Activated naive CD4-positive, alpha-beta T cell treated with anti-CD3 and anti-CD28 coated beads for 36 hours (primary cell): ENCODE data around the gene CLTCL1. TPM values are rescaled to one million over a fixed set of nuclear protein-coding genes. Genes with fewer than 3 reads are reported as not detected.
"Not testable (repeated sequence)": the region's sequence is repeated elsewhere in the genome, so short reads cannot be mapped to it uniquely, and the experiment has no call there.

Source experiments
- CTCF ChIA-PET: fragments of 350-600 bp; sonication (Branson Sonifier 250); formaldehyde crosslinking; loops from one replicate; lab custom pipeline; 2021; ENCODE audit warnings: antibody characterized with exemption; lab: Charles Lee
- DNase-seq: peaks from one replicate; pipeline ENCODE4 v3.0.0-alpha.2; 2020
- H3K27ac Mint-ChIP-seq: one replicate; pipeline ENCODE4 v1.8.0; 2021; ENCODE audit warnings: mild to moderate bottlenecking, mixed read lengths
- H3K27me3 Mint-ChIP-seq: one replicate; pipeline ENCODE4 v1.8.0; 2021; ENCODE audit warnings: low read depth, mixed read lengths
- H3K36me3 Mint-ChIP-seq: one replicate; pipeline ENCODE4 v1.8.0; 2021; ENCODE audit warnings: low read depth, mixed read lengths
- H3K4me1 Mint-ChIP-seq: one replicate; pipeline ENCODE4 v1.8.0; 2021; ENCODE audit warnings: low read depth, mixed read lengths
- H3K4me3 Mint-ChIP-seq: one replicate; pipeline ENCODE4 v1.8.0; 2021; ENCODE audit warnings: mild to moderate bottlenecking, moderate library complexity, mixed read lengths
- H3K9me3 Mint-ChIP-seq: one replicate; pipeline ENCODE4 v1.8.0; 2021; ENCODE audit warnings: mixed read lengths
- intact Hi-C: fragments of 100-400 bp; cut with micrococcal nuclease; formaldehyde crosslinking; loops from one replicate; pipeline ENCODE4 v1.15.1; 2023
- total RNA-seq, 2 experiments: library from RNA; stranded (reverse); gene quantifications; one replicate each; pipeline ENCODE4 v1.2.3, GENCODE V29; 2021

Gene CLTCL1
- total RNA-seq, 2 experiments from 2014 or later = 0.57 to 1.0 TPM

DNA sequence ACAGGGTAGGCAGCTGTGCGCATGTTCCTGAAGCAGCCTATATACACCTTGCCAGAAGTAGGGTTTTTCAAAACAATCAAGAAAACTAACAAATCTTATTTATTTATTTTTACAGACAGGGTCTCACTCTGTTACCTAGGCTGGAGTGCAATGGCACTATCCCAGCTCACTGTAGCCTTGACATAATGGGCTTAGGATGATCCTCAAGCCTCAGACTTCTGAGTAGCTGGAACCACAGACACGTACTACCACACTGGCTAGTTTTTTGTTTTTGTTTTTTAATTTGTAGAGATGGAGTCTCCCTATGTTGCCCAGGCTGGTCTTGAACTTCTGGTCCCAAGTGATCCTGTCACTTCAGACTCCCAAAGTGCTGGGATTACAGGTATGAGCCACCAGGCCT, 25.7 kb downstream of the CLTCL1 start:
- peaks cover 12% of the 10 kb centered on the region for H3K9me3 Mint-ChIP-seq
- peaks cover 12% of the 10 kb centered on the region for H3K36me3 Mint-ChIP-seq
- CTCF ChIA-PET = no interaction called here
- H3K4me3 Mint-ChIP-seq = no peak overlapping the region
- H3K4me1 Mint-ChIP-seq = peaks cover 1% of the 10 kb centered on the region
- no peak for DNase-seq
- H3K27ac Mint-ChIP-seq = no peak overlapping the region
- H3K27me3 Mint-ChIP-seq = no peaks in the 10 kb centered on the region
- intact Hi-C loops = no loop called here

DNA sequence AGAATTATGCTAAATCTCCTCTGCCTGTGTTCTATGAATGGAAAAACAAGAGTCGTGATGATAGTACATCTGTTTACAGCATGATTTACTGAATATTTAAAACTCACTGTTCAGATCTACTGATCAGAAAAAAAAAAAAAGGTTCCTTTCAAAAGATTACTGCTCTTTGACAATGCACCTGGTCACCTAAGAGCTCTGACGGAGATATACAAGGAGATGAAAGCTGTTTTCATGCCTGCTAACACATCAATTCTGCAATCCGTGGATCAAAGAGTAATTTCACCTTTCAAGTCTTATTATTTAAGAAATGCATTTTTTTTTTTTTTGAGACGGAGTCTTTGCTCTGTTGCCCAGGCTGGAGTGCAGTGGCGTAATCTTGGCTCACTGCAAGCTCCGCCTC, 30.7 kb downstream of the CLTCL1 start:
- no peaks in the 10 kb centered on the region for H3K27me3 Mint-ChIP-seq
- H3K4me3 Mint-ChIP-seq = no peak overlapping the region
- no peak for DNase-seq
- no peak overlapping the region for H3K27ac Mint-ChIP-seq
- peaks cover 14% of the 10 kb centered on the region for H3K4me1 Mint-ChIP-seq
- intact Hi-C loops = no loop called here
- CTCF ChIA-PET = interaction anchor here (0.7 kb wide), 1 partner anchor 143 kb away, joined by 6 read pairs; no protein-coding TSS in a partner anchor
- H3K9me3 Mint-ChIP-seq = peaks cover 1% of the 10 kb centered on the region
- peaks cover under 1% of the 10 kb centered on the region for H3K36me3 Mint-ChIP-seq

GRCh38 chr22:19260194-19260593, 31.3 kb downstream of the CLTCL1 start:
- Mint-ChIP-seq H3K27ac (no peak overlapping the region), H3K9me3 (no peaks in the 10 kb centered on the region), H3K36me3 (no peaks in the 10 kb centered on the region), H3K4me1 (peaks cover 14% of the 10 kb centered on the region), H3K27me3 (no peaks in the 10 kb centered on the region), H3K4me3 (no peak overlapping the region)
- intact Hi-C loops = no loop called here
- CTCF ChIA-PET = interaction anchor here (0.7 kb wide), 1 partner anchor 142 kb away, joined by 6 read pairs; no protein-coding TSS in a partner anchor
- DNase-seq = no peak

DNA sequence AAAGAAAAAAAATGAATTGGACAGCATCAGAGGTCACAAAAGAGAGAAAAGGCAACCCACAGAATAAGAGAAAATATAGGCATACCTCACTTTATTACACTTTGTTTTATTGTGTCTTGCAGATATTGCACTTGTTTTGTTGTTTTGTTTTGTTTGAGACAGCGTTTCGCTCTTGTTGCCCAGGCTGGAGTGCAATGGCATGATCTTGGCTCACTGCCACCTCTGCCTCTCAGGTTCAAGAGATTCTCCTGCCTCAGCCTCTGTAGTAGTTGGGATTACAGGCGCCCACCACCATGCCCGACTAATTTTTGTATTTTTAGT, 32.6 kb downstream of the CLTCL1 start:
- intact Hi-C loops, DNase-seq, CTCF ChIA-PET, H3K27ac Mint-ChIP-seq, H3K27me3 Mint-ChIP-seq, H3K9me3 Mint-ChIP-seq, H3K36me3 Mint-ChIP-seq, H3K4me3 Mint-ChIP-seq: not testable (repeated sequence)
- peaks cover 14% of the 10 kb centered on the region for H3K4me1 Mint-ChIP-seq

- intact Hi-C loops = no loop called here
- CTCF ChIA-PET = no interaction called here
- H3K4me3 Mint-ChIP-seq = no peak overlapping the region
- H3K9me3 Mint-ChIP-seq = no peaks in the 10 kb centered on the region
- peaks cover 14% of the 10 kb centered on the region for H3K4me1 Mint-ChIP-seq
- no peaks in the 10 kb centered on the region for H3K36me3 Mint-ChIP-seq
- DNase-seq = no peak
- H3K27ac Mint-ChIP-seq = no peak overlapping the region
- no peaks in the 10 kb centered on the region for H3K27me3 Mint-ChIP-seq
Observed at GRCh38 chr22:19258371-19258770, 33.1 kb downstream of the CLTCL1 start.

DNA sequence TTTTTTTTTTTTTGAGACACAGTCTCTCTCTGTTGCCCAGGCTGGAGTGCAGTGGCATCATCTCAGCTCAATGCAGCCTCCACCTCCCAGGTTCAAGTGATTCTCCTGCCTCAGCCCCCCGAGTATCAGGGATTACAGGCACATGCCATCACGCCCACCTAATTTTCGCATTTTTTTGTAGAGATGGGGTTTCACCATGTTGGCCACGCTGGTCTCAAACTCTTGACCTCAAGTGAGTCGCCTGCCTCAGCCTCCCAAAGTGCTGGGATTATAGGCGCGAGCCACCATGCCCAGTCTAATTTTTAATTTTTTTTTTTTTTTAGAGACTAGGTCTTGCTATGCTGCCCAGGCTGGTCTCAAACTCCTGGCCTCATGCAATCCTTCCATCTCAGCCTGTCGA, 35.2 kb downstream of the CLTCL1 start:
- H3K9me3 Mint-ChIP-seq, H3K27me3 Mint-ChIP-seq, intact Hi-C loops, H3K4me3 Mint-ChIP-seq, H3K27ac Mint-ChIP-seq, DNase-seq, H3K36me3 Mint-ChIP-seq: not testable (repeated sequence)
- CTCF ChIA-PET = interaction anchor here (0.8 kb wide), 1 partner anchor 388 kb away, joined by 5 read pairs; no protein-coding TSS in a partner anchor
- H3K4me1 Mint-ChIP-seq = peaks cover 14% of the 10 kb centered on the region

DNA sequence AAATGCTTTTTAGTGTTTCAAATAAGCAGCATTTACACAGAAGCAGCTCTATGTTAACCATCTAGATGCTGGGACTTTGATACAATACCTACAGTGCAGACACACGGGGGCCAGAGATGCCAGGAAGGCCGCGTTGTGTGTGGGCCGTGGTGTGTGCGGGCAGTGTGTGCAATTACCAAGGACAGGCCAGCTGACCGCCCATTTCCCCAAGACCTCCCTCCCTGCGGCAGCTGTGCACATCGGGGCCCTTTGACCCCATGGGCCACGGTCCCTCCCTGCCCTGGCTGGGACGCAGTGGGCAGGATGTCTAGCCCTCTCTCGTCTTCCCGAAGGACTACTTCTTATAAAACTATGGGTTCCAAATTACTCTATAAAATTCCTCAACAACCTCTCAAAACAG, 38.4 kb downstream of the CLTCL1 start:
- intact Hi-C loops = no loop called here
- Mint-ChIP-seq H3K27me3 (no peaks in the 10 kb centered on the region), H3K27ac (no peak overlapping the region), H3K36me3 (no peaks in the 10 kb centered on the region), H3K9me3 (no peaks in the 10 kb centered on the region), H3K4me3 (no peak overlapping the region), H3K4me1 (no peaks in the 10 kb centered on the region)
- no peak for DNase-seq
- CTCF ChIA-PET = no interaction called here

DNA sequence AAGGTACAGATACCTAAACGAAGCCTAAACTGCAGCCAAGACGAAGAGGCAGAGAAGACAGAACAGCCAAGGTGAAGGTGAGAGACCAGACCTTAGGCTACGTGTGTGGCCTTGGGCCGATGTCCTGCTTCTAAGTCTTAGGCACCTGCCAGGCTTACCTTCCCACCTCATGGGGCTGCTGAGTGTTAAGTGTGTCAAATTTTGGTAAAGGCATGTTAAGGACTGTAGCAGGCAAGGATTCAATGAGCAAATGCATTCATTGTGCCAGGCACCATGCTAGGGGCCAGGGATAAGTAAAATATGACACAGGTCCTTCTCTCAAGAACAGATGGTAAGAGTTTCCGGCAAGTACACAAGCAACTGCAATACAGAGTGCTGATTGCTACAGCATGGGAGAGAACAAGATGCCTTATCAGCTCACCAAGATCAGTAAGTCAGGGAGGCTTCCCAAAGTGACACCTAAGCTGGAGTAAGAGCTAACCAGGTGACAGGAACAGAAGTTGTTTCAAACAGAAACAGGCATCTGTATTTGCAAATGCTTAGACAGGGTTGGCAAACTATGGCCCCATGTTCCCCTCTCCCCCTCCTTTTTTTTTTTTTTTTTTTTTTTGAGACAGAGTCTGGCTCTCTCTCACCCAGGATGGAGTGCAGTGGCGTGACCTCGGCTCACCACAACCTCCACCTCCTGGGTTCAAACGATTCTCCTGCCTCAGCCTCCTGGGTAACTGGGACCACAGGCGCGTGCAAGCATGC, 46.7 kb downstream of the CLTCL1 start:
- Mint-ChIP-seq H3K4me3 (no peak overlapping the region), H3K36me3 (no peaks in the 10 kb centered on the region), H3K9me3 (no peaks in the 10 kb centered on the region), H3K27me3 (no peaks in the 10 kb centered on the region), H3K4me1 (no peaks in the 10 kb centered on the region), H3K27ac (no peak overlapping the region)
- intact Hi-C loops = no loop called here
- CTCF ChIA-PET = no interaction called here
- DNase-seq = no peak

GRCh38 chr22:19242699-19243098, 48.8 kb downstream of the CLTCL1 start:
- Mint-ChIP-seq H3K36me3 (no peaks in the 10 kb centered on the region), H3K27ac (no peak overlapping the region), H3K9me3 (no peaks in the 10 kb centered on the region), H3K4me3 (no peak overlapping the region), H3K4me1 (no peaks in the 10 kb centered on the region), H3K27me3 (no peaks in the 10 kb centered on the region)
- intact Hi-C loops = no loop called here
- DNase-seq = no peak
- CTCF ChIA-PET = no interaction called here

DNA sequence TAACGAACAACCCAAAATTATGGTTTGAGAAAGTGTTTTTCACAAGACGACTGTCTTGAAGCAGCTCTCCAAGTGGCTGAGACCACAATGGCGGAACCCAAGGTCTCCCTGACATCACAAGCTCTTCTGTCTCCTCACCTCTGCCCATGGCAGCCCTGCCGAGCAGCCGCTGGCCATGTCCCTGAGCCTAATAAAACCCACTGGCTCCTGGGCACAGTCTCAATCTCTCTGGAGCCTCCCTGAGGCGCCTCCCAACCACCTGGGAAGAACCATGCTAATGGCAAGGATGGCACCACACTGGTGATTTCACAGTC, 50.0 kb downstream of the CLTCL1 start:
- Mint-ChIP-seq H3K4me1 (no peaks in the 10 kb centered on the region), H3K27me3 (no peaks in the 10 kb centered on the region), H3K27ac (no peak overlapping the region), H3K9me3 (no peaks in the 10 kb centered on the region), H3K4me3 (no peak overlapping the region), H3K36me3 (no peaks in the 10 kb centered on the region)
- CTCF ChIA-PET = no interaction called here
- intact Hi-C loops = no loop called here
- no peak for DNase-seq

- Mint-ChIP-seq H3K9me3 (no peaks in the 10 kb centered on the region), H3K4me1 (no peaks in the 10 kb centered on the region), H3K4me3 (no peak overlapping the region), H3K27ac (no peak overlapping the region), H3K27me3 (no peaks in the 10 kb centered on the region), H3K36me3 (no peaks in the 10 kb centered on the region)
- intact Hi-C loops = no loop called here
- no peak for DNase-seq
- CTCF ChIA-PET = no interaction called here
Observed at GRCh38 chr22:19240813-19241592, 50.5 kb downstream of the CLTCL1 start.

- no peak for DNase-seq
- Mint-ChIP-seq H3K4me1 (no peaks in the 10 kb centered on the region), H3K27ac (no peak overlapping the region), H3K27me3 (no peaks in the 10 kb centered on the region), H3K4me3 (no peak overlapping the region), H3K9me3 (no peaks in the 10 kb centered on the region), H3K36me3 (no peaks in the 10 kb centered on the region)
- intact Hi-C loops = no loop called here
- CTCF ChIA-PET = no interaction called here
Observed at GRCh38 chr22:19239464-19239863, 52.1 kb downstream of the CLTCL1 start.

DNA sequence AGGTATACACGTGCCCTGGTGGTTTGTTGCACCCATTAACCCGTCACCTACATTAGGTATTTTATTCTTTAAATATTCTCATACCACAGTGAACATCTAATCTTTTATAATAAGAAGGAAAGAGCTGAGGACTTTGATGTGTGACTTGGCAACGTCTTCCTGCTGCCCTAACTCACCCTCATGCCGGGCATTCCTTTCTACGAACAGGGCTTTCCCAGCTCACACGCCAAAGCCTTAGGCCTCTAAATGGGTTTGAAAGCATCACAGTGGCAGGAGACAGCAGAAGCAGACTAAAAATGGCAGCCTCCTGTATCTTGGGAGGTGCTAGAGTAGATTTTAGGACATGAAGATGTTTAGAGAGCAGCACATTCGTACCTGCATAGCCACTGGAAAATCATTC, 52.6 kb downstream of the CLTCL1 start:
- Mint-ChIP-seq H3K4me3 (no peak overlapping the region), H3K4me1 (no peaks in the 10 kb centered on the region), H3K27me3 (no peaks in the 10 kb centered on the region), H3K36me3 (no peaks in the 10 kb centered on the region), H3K27ac (no peak overlapping the region), H3K9me3 (no peaks in the 10 kb centered on the region)
- DNase-seq = no peak
- intact Hi-C loops = no loop called here
- CTCF ChIA-PET = no interaction called here
